NCI-H1105 (cell line): ENCODE measurements around the gene RHOBTB3.
"Not testable (repeated sequence)": the region's sequence is repeated elsewhere in the genome, so short reads cannot be mapped to it uniquely, and the experiment has no call there.

Experiments used
- DNase-seq: peaks from one replicate; lab custom pipeline; 2025; lab: John Stamatoyannopoulos, UW

RHOBTB3 gene

DNA sequence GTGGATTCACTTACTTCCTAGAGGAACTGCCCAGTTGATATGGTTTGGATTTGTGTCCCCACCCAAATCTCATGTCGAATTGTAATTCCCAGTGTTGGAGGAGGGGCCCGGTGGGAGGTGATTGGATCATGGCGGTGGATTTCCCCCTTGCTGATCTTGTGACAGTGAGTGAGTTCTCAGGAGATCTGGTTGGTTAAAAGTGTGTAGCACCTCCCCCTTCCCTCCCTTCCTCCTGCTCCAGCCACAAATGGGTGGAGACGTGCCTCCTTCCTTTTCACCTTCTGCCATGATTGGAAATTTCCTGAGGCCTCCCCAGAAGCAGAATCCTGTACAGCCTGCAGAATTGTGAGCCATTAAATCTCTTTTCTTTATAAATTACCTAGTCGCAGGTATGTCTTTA, 17.9 kb upstream of the RHOBTB3 start:
- not testable (repeated sequence) for DNase-seq

DNA sequence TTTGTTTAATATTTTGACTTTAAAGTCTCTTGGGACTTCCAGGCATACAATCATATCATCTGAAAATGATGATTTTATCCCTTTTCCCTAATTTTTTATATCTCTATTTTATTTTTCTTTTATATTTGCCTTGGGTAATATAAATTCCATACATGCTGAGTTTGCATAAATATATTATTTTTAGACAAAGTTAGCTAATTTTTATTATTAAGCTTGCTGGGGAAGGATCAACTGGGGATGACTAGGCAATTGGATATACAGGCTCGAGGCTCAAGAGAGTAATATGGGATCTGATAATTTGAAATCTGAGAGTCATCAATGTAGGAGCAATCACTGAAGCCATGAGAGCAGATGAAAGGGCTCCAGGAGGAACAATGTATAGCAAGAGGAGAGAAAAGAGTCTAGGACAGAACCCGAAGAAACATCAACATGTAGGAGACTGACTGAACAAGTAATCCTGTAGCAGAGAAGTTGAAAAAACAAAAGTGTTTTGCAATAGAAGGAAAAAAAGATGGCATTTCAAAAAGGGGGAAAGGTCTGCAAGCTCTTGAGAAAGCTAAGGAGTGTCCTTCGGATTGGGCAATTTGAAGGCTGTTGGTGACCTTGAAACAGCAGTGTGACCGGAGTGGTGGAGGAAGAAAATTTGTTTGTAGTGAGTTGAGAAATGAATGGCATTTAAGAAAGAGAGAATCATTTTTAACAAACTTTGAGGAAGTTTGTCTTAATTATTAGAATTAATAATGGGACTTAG, 17.0 kb upstream of the RHOBTB3 start:
- no peak for DNase-seq

DNA sequence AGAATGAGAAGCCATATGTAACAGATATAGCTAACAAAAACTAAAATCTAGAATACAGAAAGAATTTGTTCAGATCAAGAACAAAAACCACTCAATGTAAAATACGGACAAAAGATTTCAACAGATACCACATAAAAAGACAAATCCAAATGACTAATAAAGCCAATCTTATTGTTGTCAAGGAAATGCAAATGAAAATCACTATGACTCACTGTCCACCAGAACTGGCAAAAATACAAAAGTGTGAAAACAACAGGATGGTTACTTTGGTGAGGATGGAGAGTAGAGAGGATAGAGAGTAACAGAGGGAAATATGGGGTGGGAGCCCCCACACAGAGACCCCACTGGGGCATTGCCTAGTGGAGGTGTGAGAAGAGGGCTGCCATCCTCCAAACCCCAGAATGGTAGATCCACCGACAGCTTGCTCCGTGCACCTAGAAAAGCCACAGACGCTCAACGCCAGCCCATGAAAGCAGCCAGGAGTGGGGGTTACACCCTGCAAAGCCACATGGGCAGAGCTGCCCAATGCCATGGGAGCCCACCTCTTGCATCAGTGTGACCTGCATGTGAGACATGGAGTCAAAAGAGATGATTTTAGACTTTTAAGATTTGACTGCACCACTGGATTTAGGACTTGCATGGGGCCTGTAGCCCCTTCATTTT, 15.2 kb upstream of the RHOBTB3 start:
- no peak for DNase-seq

DNA sequence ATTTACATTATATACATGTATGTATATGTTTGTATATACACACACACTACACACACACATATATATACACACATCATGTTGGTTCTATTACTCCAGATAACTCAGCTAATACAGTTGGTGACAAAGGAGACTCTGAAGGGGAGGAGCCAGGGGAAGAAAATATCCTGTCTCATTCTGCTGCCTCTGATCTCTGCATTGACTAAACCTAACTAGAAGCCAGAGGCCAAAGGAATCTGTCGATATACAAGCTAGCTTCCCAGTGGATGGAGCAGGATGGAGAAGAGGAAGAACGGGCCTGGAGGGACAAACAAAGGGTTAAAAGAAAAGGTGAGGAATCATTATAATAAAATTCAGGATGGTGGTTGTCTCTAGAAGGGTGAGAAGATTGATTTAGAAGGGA, 13.7 kb upstream of the RHOBTB3 start:
- no peak for DNase-seq

DNA sequence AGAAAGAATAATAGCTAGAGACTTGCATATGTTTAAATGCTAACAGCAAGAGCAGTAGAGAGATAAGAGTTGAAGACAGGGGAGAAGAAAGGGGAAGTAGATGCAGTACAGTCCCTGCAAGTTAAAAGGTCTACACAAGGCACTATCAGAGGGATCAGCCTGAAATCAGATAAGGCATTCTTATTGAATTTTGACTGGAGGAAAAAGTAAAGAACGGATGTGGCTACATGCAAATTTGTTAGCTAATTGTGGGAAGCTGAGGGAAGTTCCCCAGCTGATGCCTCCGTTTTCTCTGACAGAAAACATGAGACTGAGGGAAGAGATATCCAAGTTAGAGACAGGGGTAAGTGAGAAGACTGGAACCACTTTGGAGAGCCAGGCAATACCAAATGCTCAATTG, 12.9 kb upstream of the RHOBTB3 start:
- no peak for DNase-seq

DNA sequence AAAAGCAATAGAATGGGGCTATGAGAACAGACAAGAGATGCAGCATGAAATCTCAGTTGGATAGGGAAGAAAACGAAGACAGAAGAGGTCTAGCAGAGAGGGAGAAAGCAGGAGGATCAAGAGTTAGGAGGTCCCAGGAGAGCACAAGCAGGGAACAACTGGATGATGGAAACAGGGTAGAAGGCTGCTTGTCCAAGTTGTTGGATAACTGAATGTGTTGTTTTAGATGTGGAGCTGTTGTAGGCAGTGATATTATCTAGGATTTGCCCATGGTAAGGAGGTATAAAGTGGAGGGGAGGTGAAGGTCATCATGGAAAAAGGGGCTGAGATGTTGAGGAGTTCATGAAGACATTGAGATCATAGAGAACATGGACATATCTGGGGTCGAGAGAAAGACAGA, 12.4 kb upstream of the RHOBTB3 start:
- DNase-seq, result no peak

DNA sequence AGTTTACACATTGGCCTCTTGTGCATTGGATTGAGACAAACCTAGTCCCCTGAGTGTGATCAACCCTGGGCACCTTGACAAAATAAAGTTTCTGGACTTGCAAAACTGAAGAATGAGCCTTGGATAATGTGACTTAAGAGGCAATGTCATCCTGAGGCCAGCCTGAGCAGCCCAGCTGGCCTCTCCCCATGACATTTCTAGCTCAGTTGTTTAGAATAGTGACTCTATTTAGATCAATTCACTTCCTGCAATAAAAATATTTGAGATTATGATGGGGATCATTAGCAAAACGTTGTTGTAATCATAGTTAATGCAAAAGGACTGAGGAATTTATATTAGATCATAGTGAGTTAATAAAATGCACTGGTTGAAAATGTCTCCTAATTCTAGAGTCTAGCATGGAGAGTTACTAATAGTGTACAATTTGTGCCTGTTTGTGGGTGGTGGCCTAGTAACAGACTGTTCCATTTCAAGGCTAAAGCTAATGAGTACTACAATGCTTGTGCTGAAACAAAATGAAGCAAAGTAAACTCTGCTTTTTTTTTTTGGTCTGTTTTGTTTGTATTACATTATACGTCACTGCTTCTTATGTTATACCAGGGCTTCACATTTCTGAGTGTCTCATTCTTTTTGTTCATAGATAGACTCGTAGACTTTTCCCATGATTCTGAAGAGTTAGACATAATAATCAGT, 10.9 kb upstream of the RHOBTB3 start:
- DNase-seq, result no peak

DNA sequence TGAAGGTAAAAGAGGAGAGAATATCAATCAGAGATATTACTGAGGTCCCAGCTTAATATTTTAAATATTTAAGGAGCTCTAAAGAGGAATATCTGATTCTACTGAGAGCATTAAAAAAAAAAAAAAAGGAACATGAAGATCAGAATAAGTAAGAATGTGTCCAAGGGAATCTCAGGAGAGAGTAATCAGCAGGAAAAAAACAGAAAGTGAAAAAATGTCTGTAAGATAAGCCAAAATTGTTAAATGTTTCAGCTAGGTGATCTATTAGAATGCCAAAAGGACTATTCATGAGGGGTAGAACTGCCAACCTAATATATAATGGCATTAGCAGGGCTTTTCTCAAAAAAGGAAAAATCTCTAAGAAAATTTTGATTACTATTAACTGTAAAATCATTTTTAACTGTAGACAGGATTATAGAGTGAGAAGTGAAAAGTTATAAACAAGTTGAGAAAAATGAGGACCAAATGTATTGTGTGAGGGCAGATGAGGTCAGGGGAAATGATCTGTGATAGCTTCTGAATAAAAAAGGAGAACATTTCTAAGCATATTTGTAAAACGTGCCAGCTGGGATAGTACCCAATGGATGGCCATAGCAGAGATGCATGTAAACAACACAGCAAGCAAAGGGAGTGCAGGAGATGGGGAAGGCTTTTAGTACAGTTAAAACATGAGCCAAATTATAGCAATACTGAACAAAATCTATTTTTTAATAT, 9.4 kb upstream of the RHOBTB3 start:
- DNase-seq, result no peak

DNA sequence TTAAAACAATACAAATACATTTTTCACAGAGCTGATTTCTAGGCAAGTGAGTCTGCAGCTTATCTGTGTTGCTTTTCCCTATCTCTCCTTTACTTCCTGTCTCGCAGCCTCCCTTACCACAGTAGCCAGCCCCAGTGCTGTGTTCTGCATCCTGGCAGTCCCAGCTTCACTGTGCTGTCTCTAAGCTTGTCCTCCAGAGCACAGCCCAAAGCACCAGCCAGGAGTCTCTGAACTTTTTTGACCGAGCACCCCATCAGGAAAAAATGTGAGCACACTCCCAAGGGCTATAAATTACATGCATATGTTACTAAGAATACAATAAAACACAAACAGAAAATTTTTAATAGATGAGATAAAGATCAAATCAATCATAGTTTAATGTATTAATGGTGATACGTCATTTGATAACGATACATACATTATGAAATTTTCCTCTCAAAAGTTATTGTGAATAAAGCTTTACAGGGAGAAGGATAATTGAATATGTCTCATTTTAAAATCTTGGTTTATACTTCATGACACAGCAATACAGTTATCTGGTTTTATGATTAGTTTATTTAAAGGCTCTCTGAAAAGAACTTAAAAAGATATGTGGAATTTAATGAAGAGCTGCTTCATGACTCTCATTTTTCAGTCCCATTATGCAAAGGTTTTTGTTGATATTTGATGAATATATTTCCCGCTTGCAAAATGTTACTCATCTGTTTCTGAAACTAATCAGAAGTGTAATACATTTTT, 7.3 kb upstream of the RHOBTB3 start:
- DNase-seq, result no peak

DNA sequence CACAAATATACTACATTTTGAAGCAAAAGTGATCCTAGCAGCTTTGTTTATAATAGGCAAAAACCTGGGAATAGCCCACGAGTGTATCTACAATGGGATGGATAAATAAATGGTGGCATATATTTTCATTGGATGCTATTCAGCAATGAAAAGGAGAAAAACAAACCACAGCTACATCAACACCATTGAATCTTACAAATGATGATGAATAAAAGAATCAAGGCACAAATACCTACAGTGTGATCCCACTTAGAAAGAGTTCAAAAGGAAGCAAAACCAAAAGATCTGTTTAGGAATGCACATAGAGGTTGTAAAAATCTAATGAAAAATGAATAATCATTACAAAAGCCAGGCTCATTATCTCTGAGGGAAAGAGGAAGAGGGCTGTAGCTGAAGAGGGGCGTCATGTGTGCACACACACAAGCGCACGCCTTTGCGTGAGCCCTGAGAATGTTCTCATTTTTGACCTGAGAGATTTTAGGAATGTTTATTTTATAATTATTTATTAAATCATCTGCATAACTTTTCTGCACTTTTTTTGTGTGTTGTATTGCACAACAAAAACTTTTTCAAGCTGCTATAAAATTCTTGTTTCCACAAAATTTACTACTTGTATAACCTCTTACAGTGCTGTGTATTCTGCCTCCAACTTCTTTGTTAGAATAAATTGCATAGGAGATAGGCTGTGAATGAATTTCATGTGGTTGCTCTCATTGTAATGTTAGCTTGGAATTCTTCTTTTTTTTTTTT, 5.9 kb upstream of the RHOBTB3 start:
- no peak for DNase-seq

DNA sequence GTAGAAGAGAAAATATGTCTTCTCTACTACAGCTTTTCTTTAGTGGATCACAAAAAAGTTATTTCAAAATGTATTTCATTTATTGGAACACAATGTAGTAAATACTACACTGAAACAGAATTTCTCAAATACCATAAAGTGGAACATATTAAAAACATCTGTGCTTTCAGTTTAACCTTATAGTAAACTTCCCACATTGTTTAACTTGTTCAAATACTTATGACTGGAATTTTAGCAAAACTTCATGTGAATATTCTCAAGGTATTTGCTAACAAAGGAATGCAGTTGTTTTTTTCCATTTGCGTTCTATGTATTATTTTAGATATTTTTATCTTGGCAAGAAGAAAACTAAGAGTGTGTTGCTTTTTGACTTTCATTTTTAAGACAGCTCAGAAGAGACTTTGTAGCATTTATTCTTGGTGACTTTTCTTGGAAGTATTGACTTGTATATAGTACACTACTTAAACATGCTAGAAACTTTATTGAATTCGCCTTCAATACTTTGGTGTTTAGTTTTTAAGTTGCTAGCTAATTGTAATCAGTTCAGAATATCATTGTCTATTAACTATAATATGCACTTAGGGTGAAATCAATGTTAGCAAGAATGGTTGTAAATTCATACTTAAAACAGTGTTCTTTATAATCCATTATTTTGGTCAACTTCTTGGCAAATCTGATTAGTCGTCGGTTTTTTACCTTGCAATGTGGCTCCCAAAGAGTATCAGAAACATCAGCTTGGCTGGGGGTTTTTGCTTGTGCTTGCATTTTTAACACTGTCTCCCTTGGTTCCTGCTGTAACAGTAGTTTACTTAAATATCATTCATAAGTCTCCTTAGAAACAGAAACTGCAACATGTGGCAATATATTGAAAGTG, 5.0 kb upstream of the RHOBTB3 start:
- no peak for DNase-seq

DNA sequence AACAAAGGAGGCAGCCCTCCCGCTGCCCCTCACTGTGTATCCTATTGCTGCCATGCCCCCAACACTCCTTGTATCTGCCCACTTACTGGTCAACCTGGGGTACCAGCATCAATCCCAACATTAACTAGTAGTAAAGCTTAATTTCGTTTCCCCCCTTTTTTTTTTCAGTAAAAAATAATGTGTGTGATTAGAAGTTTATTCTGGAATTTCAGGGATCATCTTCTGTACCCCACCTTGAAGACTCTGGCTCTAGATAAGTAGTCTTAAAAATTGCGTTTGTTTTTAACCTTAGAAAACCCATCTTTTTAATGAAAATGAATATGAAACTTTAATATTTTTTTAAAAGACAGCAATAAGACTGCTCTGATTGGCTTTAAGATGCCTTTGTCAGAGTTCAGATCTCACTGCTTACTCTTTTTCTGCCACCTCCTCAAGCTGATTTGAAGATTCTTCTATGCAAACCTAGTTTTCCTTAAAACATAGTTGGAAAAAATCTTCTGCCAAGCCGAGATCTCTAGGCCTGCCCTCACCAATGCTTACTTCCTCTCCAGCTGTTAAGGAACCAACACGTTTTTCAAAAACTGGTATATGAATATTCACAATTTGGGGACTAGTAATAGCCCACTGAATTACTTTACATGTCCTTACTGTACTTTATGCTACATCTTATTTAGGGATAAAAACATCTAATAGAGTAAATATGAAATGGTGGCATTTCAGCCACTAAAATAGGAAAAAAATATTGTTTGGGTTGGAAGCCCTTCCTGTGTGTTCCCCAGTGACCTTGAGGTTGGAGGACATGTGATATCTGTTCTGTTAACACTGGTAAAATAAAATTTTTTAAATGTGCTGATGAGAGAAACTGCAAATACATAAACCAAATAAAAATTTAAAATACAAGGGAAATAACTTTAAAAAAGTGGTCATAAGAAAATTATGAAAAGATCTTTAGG, 4.0 kb upstream of the RHOBTB3 start:
- DNase-seq, result no peak

DNA sequence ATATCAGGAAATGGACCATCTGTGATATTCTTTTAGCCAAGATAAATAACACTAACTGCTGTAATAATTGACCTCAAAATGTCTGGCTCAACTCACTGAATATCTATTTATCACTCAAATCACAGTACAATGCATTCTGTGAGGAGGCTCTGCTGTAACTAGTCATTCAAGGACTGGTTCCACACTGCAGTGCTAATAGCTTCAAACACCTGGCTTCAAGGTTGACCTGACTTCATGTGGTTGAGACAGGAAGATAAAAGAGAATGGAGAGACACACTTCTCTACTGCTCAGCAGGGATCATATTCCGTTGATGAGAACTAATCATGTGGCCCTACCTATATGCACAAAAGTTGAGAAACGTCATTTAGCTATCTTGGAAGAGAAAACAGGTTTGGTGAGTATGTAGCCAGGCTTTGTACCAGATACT, 3.4 kb upstream of the RHOBTB3 start:
- DNase-seq, result no peak

DNA sequence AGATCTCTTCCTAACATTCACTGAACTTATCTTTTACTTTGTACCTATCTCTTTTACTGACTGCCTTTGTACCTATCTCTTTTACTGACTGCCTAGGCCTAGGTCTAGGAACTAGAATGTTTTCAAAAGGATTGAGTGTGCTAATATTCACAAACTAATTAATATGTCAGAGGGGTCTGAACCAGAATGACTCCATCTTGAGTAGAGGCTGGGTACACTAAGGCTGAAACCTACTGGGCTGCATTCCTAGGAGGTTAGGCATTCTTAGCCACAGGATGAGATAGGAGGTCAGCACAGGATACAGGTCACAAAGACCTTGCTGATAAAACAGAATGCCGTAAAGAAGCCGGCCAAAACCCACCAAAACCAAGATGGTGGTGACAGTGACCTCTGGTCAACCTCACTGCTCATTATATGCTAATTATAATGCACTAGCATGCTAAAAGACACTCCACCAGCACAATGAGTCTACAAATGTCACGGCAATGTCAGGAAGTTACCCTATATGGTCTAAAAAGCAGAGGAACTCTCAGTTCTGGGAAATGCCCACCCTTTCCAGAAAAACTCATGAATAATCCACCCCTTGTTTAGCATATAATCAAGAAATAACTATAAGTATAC, 2.5 kb upstream of the RHOBTB3 start:
- DNase-seq, result no peak

DNA sequence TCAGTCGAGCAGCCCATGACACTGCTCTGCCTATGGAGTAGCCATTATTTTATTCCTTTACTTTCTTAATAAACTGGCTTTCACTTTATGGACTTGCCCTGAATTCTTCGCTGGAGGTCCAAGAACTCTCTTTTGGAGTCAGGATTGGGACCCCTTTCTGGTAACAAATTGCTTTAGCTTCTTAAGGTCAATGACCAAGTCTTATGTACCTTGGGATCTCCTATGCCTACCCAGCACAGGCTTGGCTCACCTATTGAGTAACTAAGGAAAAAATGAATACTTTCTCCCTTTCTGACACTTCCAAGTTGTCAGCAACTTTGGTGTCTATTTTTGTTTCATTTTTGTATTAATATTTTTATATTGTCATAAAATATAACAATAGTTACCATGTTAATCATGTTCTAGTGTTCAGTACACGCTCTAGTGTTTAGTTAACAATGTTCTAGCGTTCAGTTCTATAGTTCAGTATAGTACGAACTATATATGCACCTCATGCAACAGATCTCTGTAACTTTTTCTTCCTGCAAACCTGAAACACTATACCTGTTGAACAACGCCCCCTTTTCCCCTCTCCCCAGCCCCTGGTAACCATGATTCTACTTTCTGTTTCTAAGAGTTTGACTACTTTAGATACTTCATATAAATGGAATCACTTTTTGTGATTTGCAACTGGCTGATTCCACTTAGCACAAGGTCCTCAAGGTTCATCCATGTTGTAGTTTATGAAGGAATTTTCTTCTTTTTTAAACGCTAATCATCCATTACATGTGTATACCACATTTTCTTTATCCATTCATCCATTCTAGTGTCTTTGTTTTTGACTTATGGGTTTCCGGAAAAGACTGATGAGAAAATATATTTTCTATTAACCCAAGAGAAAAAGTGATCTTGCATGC, 1.8 kb upstream of the RHOBTB3 start:
- no peak for DNase-seq

DNA sequence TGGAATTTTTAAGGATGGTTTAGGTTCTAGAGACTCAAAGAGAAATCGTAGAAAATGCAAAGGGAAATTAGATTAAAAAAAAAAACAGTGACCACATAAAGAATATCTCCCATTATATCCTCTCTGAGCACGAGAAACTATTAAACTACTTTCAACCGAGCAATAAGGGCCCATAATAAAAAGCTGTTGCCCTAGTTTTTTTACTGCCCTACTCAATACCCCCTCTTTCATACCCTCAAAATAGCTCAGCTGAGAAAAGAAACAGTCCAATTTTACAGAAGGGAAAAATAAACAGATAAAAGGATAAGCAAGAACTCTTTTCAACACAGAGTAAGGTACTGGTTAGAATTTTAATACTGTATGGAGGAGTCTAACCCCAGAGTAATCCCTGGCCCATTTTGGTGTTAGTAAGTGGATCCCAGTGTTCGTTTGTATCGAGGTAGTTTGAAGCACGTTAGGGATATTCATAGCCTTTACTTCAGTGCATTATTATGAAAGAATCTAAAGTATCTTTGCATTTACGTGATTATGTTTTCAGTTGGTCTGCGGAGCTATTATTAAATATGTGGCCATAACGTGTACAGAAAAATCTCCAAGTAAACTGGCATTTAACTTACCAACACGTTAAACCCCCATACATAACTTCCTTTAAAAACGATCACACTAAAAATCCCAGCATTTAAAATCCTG, 980 bp upstream of the RHOBTB3 start:
- no peak for DNase-seq
